LNCaP clone FGC (cell line): ENCODE measurements around the gene SPECC1L.

Source experiments
- DNase-seq: peaks from one replicate; pipeline ENCODE4 v3.0.0-alpha.2; 2011; ENCODE audit warnings: low read depth
- H3K4me3 ChIP-seq: 2 replicates; pipeline ENCODE4 v1.5.1; 2011; ENCODE audit warnings: mild to moderate bottlenecking, low read depth, low read length, control low read depth
- CTCF ChIP-seq: IDR thresholded peaks from 2 replicates; pipeline ENCODE4 v1.5.1; 2012; ENCODE audit warnings: mild to moderate bottlenecking; ENCODE audit not compliant: control insufficient read depth, insufficient read depth; ENCODE audit errors: extremely low read depth

Gene SPECC1L

GRCh38 chr22:24413736-24414385, 143.2 kb downstream of the SPECC1L start:
- no peak for DNase-seq
- no peak overlapping the region for H3K4me3 ChIP-seq
- TF ChIP-seq CTCF = no peak

- no peak for TF ChIP-seq CTCF
- no peak overlapping the region for H3K4me3 ChIP-seq
- DNase-seq = no peak
These were observed 143.9 kb downstream of the SPECC1L start for GRCh38 chr22:24414523-24414922.

- H3K4me3 ChIP-seq = no peak overlapping the region
- no peak for DNase-seq
- no peak for TF ChIP-seq CTCF
These were observed 144.6 kb downstream of the SPECC1L start for GRCh38 chr22:24414984-24415945.

GRCh38 chr22:24416095-24416494, 145.5 kb downstream of the SPECC1L start:
- TF ChIP-seq CTCF = no peak
- H3K4me3 ChIP-seq = no peak overlapping the region
- no peak for DNase-seq

- no peak for DNase-seq
- H3K4me3 ChIP-seq = no peak overlapping the region
- TF ChIP-seq CTCF = no peak
These were observed 146.0 kb downstream of the SPECC1L start for GRCh38 chr22:24416611-24417010.

- no peak for DNase-seq
- no peak overlapping the region for H3K4me3 ChIP-seq
- no peak for TF ChIP-seq CTCF
These were observed 146.6 kb downstream of the SPECC1L start for GRCh38 chr22:24417200-24417599.
